ENCODE data around the gene KDF1.
"Not testable (repeated sequence)": the region's sequence is repeated elsewhere in the genome, so short reads cannot be mapped to it uniquely, and the experiment has no call there.

The KDF1 gene

DNA sequence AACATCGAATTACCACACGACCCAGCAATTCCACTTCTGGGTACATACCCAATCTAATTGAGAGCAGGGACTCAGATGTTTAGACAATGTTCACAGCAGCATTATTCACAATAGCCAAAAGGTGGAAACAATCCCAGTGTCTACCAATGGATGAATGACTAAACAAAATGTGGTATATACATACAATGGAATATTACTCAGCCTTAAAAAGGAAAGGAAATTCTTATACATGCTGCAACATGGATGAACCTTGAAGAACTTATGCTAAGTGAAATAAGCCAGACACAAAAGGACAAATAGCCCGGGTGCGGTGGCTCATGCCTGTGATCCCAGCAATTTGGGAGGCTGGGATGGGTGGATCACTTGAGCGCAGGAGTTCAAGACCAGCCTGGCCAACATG, 6.9 kb downstream of the KDF1 start:
- no peak for DNase-seq

DNA sequence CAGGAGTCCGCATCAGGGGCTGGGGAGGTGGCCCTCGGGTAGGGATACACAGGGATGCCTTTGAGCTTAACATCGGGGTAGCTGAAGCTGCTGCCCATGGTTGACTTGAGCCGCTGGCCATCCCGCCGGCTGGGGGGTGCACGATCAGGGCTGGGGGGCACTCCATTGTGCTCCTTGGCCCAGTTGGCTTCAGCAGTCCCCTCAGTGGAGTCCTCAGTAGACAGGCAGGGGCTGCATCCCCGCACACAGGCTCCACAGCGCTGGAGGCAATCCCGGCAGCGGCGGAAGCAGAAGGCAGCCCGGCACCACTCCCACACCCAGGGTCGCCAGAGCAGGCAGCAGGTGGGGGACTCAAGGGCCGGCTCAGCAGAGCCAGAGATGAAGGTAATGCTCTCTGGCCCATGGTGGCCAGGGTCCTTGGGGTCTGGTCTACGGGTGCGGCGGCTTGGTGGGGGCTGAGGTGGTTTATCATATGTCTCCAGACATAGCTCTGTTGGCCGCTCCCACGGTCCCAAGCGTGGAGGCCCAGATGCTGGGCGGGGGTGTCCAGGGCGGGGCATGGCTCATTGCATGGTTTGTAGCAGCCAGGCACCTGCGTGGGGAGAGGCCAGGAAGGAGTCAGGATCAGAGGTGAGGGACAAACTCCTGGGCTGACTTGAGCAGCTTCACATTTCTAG, 8.3 kb downstream of the KDF1 start:
- DNase-seq, result no peak

DNA sequence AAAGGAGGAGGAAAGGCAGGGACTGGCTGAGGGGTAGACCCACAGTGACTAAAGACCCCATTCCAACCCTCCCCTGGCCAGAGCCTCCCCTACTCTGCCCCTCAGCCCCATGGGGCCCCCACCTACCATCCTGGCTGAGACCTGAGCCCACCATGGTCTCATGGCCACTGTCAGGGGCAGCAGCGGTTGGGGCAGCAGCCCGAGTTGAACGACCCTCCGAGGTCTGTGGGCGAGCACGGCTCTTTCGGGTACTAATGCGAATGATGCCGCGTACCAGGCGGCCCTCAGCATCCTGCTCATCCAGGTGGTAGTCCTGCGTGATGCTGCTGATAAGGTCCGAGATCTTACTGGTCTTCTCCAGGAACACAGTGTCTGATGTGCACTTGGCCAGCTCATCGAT, 9.1 kb downstream of the KDF1 start:
- DNase-seq, result no peak

GRCh38 chr1:26950602-26951001, 9.7 kb downstream of the KDF1 start:
- no peak for DNase-seq

GRCh38 chr1:26949926-26950319, 10.3 kb downstream of the KDF1 start:
- DNase-seq, result no peak

DNA sequence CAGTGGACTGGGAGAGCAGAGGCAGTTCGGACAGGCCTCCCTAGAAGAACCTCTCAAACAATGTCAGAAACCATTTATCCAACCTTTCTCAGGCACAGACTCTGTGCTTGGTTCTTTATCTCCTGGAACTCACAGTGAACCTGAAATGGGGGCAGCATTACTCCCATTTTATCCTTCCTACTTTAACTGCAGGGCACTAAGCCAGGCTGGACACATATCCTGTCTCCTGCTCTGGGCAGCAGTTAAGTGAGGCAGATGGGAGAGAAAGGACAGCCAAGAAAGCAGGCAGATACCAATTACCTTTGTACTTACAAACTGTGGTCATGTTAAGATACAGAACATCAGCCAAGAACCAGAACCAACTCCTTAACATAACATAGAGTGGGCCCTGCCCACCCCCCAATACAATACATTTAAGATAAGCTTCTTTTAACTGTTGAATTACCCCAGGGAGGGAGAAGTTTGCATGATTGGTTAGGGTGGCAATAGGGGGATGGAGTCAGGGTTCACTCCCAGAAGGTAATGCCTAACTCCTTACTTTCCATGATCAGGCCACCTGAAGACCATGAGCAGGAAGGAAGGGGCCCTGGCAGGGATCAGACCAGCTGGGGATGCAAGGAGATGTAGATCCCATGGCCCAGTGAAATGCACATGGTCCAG, 10.9 kb downstream of the KDF1 start:
- no peak for DNase-seq

DNA sequence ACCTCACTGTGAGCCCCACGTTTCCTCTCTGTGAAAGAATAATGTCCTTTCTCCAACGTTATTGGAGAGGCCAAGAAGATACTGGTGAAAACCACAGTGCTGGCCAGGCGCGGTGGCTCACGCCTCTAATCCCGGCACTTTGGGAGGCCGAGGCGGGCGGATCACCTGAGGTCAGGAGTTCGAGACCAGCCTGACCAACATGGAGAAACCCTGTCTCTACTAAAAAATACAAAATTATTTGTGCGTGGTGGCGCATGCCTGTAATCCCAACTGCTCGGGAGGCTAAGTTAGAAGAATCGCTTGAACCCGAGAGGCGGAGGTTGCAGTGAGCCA, 11.6 kb downstream of the KDF1 start:
- not testable (repeated sequence) for DNase-seq

DNA sequence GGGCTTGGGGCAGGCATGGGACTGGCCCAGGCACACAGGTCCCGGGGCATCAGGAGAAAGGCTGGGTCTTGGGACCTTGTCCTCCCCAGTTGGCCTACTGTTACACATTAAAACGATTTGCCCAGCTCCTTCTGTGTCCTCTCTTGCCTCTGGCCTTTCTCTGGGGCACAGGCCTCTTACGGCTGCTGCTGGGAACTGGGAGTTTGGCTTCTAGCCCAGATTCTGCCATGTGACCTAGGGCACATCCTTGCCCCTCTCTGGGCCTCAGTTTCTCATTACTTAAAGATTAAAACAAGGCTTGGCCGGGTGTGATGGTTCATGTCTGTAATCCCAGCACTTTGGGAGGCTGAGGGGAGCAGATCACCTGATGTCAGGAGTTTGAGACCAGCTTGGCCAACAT, 14.0 kb downstream of the KDF1 start:
- DNase-seq, result no peak

DNA sequence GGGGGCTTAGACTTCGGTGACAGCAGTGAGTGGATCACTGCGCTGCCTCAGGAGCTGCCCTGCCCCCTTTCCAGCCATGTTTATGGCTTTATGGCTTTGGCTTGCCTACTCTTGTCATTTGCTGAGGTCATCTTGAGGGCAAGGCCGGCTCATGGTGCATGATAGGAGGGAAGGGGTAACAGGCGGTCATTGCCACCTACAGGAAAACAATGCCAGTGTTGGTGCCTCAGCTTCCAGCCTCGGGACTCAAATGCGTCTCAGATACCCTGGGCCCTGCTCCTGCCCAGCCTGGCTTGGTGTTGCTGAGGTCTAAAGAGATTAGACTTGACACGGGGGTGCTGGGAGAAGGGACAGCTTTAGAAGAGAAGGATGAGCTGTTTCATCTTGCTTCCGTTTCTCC, 14.5 kb downstream of the KDF1 start:
- no peak for DNase-seq

DNA sequence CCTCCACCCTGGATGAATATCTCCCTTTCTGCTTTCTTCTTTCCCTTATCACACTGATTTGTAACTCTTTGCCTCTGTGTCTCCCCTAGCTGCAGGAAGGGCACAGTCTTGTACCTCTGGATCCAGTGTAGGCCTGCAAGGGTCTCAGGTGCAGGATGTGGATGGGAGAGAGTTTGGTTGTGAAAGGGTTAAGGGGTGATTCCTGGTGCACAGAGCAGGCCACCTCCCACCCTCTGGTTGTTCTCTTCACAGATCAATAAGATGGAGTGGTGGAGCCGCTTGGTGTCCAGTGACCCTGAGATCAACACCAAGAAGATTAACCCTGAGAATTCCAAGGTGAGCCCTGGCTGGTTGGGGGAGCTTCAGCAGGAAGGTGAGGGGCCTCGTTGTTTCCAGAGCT, 15.1 kb downstream of the KDF1 start:
- DNase-seq, result no peak

DNA sequence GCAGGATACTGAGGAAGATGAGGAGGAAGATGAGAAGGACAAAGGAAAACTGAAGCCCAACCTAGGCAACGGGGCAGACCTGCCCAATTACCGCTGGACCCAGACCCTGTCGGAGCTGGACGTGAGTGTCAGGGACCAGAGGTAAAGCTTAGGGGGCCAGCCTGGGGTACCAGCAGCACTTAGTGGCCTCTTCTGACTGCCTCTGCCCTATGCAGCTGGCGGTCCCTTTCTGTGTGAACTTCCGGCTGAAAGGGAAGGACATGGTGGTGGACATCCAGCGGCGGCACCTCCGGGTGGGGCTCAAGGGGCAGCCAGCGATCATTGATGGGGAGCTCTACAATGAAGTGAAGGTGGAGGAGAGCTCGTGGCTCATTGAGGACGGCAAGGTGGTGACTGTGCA, 17.6 kb downstream of the KDF1 start:
- DNase-seq, result no peak

DNA sequence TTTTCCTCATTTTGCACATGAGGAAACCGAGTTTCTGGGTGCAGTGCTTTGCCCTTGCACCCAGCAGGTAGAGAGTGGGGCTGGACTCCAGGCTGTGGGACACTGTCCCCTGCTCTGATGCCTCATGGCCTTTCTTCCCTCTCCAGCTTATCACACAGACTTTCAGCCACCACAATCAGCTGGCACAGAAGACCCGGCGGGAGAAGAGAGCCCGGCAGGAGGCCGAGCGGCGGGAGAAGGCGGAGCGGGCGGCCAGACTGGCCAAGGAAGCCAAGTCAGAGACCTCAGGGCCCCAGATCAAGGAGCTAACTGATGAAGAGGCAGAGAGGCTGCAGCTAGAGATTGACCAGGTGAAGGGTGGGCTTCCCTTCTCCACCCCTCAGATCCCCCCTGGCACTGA, 19.0 kb downstream of the KDF1 start:
- no peak for DNase-seq

- DNase-seq, result no peak
These were observed 21.6 kb downstream of the KDF1 start for GRCh38 chr1:26938659-26939025.

DNA sequence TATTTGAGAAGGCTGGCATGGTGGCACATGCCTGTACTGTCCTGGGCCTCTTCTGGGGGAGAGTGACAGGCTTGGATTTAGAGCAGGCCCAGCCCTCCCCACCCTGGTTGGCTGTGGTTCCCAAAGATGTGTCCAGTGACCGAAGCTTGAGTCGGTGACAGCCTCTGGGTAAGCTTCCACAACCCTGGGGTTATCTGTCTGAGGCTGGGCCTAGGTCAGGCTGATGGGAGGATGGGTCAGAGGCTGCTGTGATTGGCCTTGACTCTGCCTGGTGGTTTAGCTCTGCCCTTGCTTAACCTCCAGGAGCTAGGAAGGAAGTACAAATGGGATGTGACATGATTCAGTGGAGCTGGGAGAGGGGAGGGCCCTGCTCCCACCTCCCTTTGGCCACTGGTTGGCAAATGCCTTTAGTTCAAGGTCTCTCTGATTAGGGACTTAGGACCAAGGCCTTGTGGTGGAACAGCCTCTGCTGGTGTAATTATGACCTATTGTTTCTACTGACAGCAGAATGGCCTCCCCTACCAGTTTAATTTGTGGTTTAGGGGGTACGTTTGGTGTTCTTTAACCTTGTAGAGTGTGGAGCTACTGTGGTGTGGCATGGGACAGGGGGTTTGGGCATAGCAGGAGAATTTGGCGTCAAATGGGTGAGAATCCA, 22.1 kb downstream of the KDF1 start:
- no peak for DNase-seq

DNA sequence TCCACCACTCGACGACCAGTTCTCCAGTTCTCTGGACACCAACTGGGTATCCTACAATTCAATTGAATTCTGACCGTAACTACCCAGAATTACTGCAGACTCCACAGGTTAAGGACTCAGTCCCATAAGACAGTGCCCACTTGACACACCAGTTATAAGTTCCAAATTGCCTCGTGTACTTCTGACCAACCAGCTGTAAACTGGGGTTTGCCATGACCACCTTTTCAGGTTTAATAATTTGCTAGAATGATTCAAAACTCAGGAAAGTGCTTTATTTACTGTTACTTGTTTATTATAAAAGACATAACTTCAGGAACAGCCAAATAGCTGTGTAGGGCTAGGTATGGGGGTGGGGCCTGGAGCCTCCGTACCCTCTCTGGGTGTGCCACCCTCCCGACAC, 23.4 kb downstream of the KDF1 start:
- no peak for DNase-seq

DNA sequence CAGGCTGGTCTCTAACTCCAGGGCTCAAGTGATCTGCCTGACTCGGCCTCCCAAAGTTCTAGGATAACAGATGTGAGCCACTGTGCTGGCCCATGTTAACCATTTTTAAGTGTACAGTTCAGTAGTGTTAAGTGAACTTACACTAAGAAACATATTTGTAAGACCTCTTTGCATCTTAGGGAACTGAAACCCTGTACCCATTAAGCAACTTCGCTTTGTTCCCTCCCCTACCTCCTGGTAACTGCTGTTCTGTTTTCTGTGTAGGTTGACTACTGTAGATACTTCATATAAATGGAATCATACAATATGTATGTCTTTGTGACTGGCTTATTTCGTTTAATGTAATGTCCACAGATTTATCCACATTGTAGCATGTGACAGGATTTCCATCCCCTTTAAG, 27.7 kb downstream of the KDF1 start:
- peak in 1 of 2 donors; percentile 12 for DNase-seq

DNA sequence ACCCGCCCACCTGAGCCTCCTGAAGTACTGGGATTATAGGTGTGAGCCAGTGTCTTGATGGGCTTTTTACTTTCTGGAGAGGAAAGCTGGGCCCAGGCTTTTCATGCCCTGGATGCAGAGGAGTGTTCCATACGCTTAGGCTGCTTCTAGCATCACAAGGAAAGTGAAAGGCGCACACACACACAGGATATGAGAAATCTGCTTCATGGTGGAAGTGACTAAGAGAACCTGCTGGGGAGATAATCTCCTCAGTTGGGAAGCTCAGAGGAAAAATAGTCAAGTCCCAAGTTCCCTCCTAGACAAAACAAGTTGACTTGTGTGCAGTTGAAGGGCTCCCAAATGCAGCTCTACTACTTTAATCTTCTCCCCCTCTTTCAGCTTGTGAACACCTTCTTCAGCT, 36.6 kb downstream of the KDF1 start:
- no peak for DNase-seq

- no peak for DNase-seq
These were observed 37.4 kb downstream of the KDF1 start for GRCh38 chr1:26922901-26923300.

DNA sequence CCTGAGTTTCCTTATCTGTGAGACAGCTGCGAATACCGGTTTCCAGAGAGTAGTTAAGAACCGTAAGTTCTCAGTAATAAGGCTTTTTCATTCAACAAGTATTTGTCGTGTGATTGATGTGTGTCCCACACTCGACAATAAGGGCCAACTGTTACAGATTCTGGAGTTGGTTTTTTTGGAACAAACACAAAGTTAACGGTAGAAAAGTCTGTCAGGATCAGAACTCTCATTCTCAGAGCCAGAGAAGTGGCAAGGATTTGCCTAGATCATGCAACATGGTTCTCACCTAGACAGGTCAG, 37.9 kb downstream of the KDF1 start:
- DNase-seq, result no peak

DNA sequence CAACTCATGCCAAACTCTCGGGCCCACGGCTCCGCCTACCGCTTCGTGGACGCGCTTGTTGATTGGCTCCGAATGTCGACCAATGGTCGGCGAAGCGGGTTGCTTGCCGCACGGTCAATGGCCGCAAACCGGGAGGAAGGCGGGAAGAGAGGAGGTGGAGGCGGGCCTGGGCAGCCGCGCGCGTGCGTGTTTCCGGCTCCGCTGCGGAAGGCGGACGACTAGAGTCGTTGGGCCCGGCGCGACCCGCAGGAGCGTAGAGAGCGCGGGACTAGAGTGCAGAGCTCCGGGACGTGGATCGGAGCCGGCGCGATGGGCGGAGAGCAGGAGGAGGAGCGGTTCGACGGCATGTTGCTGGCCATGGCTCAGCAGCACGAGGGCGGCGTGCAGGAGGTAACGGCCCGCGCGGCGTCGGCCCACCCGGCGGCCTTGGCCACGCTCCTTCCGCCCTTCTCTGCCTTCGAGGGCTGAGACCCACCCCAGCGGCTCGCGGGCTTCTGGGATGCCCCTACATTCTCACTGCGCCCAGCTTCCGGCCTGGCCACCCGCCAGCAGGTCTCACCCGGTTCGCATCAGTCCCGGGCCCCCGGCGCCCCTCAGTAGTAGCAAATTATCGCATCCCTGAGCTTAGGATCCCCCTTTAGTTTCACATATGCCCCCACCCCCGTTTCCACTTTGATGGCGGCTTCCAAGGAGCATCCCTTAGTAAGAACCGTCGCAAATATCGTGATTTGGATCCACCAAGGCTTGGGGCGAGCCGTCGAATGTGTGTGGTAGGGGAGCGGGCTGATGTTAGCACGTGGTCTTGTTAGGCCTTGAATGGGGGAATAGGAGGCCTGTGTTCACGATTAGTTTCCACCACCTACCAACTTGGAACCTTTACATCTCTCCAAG, 38.5 kb downstream of the KDF1 start, which contains the start of gene NUDC:
Gene NUDC, plus strand, starts transcription at position 204 of the 891 bp plus-strand sequence. Its CDS starts 106 bp downstream, at position 310.
- peak; percentile 97 for DNase-seq

GRCh38 chr1:26921126-26921539, 39.1 kb downstream of the KDF1 start:
- DNase-seq, result no peak

DNA sequence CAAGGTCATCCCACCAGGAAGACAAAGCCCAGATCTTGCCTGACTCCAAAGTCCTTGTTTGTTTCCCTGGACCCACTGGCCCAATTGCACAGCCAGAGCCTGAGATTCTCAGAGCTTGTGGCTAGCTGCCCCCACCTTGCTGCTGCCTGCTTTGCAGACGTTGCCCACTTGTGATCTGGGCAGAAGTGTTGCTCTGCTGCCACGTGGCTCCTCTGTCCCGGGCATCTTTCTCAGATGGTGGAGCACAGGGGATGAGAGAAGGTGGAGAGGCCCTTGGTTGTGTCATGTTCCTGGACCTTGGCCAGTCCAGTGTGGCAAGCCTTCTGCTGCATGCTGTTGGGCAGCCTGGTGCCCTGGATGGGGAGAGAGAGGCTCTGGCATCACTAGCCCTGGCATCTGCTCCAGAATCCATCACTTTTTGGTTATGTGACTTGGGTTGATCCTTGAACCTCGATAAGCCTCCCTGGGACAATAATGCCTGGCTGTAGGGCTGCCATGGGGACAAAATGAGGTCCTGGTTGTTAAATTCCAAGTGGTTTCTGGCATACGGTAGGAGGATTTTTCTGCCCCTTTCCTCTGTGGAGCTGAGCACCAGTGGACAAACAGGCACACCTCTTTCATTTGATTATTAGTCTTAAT, 44.9 kb downstream of the KDF1 start:
- no peak for DNase-seq
